SKM-1 treated with dmso at 0.1 percent for 144 hours (cell line): ENCODE results near the gene ARPC1A.
"Not testable (repeated sequence)": the region's sequence is repeated elsewhere in the genome, so short reads cannot be mapped to it uniquely, and the experiment has no call there.

ENCODE experiments used
- DNase-seq: peaks from one replicate; lab custom pipeline; 2025; ENCODE audit not compliant: unreplicated experiment; lab: John Stamatoyannopoulos, UW

ARPC1A gene

DNA sequence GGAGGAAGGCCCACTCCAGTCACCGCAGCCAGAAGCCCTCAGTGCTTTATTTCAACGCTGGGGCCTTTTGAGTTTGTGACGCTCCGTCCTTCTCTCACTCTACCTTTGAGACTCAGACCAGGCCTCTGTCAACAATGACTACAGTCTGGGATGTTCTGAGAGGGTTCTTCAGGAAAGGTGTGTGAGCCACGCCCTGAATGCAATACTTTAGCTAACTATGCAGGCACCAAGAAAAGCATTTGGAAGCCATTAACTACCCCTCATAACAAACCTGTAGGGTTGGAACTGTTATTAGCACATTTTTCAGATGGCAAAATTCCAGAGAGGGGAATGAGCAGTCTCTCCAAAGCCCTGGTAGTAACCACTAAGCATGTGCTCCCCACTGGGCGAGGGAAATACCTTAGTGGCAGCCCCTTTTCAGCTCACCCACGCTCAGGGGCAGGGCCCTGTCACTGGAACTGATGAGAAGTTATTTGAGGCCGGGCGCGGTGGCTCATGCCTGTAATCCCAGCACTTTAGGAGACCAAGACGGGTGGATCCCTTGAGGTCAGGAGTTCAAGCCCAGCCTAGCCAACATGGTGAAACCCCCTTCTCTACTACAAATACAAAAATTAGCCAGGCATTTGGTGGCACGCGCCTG, 43.2 kb downstream of the ARPC1A start:
- no peak for DNase-seq

DNA sequence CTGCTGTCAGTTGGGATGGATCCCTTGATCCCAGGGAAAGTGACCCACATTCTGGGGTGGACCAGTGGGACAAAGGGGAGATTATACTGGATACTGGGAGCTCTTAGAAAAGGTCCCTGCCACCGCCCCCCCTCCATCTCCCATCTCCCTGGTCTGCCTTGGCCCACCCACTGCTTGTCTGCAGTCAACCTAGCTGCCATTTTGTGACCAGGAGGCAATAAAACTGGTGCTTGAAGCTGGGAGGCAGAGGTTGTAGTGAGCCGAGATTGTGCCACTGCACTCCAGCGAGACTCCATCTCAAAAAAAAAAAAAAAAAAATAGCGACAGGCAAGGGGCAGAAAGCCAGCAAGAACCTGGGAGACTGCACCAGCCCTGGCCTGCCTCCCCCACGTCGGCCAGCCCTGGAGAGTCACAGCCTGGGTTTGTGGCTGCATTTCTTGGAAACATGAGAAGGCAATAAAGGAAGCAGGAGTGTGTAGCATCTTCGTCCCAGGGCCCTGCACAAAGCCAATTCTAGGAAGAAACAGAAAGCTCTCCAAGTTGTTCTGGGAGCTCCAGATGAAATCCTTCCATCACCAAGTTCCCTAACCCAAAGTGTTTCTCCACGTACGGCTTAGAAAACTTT, 44.2 kb downstream of the ARPC1A start:
- DNase-seq: no peak

DNA sequence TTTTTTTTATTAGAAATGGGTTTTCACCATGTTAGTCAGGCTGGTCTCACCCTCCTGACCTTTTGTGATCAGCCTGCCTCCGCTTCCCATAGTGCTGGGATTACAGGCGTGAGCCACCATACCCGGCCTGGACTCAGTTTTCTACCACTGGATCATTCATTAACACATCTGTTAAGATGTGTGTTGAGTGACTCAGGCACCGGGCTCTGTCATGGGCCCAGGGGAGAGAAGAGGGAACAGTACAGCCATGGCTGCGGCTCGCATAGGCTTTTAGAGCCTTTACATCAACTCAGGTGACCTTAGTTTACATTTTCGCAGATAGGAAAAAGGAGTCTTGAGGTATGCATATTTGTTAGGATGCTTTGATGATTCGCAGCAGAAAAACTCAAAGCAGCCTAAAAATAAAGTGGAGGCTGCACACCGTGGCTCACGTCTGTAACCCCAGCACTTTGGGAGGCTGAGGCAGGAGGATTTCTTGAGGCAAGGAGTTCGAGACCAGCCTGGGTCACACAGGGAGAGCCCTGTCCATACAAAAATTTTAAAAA, 45.8 kb downstream of the ARPC1A start:
- no peak for DNase-seq

DNA sequence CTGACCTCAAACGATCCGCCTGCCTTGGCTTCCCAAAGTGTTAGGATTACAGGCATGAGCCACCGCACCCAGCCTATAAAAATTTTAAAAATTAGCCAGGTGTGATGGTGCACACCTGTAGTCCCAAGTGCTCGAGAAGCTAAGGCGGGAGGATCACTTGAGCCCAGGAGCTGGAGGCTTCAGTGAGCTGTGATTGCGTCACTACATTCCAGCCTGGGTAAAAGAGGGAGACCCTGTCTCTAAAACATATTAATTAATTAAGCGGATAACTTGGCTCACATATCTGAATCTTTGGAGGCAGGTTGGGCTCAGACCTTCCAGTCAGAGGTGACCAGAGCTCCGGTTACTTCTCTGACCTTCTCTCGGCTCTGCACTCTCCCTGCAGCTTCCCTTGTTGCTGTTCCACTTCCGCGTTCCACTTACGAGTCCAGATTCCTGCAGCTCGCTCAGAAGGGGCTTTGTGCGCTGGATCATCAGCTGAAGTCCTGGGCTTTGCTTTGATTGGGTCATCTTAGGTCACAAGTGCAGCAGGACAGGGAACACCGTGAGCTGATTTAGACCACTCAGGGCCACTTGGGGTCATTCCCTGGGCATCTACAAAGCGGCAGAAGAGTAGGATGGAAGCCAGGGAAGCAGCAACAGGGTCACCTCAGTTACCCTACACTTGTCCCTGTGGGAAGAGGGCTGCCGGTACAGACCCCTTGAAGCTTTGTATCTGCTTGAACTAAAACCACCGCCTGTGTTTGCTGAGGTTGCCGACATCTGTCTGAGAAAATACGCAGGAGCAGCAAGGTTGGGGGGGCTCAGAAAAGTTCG, 46.8 kb downstream of the ARPC1A start:
- no peak for DNase-seq

DNA sequence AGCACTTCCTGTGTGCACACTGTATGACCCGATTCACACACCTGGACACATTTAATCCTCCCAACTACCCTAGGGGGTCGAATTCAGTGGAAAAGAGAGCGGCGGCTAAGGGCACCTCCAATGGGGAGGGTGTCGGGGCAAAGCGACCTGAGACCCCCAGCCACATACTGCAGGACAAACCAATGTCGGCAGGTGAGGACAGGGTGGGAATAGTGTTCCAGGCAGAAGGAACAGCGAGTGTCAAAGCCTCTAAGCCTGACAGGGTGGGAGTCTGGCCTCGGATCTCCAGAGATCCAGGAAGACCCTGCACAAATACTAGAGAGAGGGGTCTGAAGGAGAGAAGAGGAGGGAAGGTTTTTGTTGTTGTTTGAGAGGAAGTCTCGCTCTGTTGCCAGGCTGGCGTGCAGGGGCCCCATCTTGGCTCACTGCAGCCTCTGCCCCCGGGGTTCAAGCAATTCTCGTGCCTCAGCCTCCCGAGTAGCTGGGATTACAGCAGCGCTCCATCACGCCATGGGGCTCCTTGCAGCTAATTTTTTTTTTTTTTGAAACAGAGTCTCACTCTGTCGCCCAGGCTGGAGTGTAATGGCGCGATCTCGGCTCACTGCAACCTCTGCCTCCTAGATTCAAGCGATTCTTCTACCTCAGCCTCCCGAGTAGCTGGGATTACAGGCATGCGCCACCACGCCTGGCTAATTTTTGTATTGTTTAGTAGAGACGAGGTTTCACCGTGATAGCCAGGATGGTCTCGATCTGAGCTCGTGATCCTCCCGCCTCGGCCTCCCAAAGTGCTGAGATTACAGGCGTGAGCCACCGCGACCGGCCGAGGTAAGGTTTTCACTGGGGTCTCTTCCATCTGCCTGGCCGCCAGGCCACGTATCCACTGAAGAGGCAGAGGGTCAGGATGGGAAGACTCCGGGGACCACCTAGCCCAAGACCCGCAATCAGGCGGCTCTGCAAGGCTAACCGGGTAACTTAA, 47.7 kb downstream of the ARPC1A start:
- no peak for DNase-seq

DNA sequence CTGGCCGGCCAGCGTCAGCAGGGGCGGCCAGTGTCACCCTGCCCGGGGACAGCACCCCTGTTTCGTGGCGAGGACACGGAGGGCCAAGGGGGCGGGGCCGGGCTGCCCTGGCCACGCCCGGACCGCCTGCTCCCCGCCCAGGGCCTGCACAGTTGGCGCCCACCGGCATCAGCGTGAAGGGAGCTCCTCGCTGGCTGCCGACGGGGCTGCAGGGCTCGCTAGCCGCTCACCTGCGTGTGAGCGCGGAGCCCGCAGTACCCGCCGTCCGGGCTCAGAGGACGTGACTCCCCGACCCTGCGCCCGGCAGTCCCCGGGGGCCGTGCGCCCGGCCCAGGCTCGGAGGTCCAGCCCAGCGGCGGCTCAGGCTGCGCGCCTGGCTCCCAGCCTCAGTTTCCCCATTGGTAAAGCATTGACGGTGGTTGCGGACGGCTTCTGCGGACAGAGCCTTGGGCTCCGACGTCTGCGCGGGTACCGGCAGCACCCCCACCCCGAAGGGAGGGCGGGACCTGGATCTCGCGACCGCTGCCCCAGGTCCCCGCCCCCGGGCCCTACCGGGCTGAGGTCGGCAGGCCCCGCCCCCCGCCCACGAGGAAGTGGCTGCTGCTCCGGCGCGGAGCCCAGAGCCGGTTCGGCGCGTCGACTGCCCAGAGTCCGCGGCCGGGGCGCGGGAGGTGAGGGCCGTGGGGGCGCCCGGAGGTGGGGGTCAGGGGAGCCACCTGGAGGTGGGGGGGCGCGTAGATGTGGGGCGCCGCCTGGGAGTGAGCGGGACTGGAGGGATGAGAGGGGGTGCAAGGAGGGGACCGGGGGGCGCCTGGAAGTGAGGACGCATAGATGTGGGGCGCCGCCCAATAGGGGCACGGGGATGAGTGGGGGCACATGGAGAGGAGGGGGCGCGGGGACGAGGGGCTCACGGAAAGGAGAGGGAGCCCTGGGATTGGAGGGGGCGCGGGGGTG, 48.7 kb downstream of the ARPC1A start, which contains the start of gene ARPC1B:
TSS of gene ARPC1B (plus strand) at position 620 of the 954 bp plus-strand sequence. CDS start 10,985 bp downstream, outside the sequence.
- peak; percentile 67 for DNase-seq

DNA sequence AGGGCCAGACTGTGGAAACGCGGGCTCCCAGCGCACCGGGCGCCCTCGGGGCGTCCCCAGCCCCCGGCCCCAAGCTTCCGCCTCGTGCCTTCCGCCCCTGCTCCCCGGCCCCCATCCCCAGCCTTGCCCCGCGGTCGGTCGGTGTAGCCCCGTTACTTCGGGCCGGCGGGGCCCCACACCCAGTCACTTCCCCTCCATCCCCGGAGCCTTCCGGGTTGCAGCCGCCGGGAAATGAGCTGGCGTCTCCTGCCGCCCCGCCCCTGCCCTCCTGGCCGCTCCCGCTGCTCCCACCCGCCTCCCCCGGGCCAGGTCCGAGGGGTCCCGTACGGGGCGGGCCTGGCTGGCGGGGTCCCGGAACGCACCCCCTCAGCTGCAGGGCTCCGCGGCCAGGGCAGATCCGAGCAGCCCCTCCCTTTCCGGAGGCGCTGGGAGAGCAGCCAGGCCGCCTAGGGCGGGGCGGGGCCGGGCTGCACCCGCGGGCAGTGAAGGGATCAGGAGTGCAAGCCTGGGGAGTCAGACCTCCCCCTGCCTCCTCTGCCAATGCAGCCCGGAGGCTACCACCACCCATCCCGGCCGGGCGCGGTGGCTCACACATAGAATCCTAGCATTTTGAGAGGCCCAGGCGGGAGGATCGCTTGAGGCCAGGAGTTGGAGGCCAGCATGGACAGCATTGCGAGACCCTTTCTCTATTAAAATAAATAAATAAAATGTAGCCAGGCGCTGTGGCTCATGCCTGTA, 49.5 kb downstream of the ARPC1A start:
- peak; percentile 72 for DNase-seq

DNA sequence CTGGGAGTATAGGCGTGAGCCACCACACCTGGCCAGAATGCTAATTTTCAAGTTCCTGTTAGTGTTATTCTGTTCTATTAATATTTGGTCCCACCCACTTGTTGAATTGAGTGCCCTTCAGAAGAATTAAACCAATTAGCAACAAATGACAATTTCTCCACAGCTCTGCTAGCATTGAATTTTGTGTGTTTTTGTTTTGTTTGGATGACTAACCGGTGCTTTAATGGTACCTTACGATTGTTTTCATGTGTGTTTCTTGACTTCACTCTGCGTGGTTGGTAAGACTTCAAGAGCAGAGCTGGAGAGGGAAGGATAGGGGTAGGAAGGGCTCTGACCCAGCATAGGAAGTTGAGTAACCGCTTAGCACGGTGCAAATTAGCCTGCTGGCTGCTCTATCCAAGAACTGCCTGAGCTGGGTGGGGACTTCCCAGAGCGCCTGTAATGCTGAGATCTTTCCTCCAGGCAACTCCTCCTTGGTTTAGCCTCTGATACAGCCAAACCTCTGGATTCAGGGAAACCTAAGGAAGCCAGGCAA, 53.4 kb downstream of the ARPC1A start:
- peak; percentile 82 for DNase-seq

DNA sequence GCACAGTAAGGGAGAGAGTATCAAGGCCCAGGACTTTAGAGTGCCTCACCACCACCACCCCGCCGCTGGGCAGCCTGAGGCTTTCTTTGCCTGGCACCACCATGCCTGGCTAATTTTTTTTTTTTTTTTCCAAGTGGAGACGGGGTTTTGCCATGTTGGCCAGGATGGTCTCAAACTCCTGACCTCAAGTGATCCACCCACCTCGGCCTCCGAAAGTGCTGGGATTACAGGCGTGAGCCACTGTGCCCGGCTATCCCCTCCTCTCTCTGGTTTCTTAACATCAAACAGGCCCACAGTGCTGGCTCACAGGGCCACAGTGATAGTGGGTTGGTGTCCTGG, 54.0 kb downstream of the ARPC1A start:
- DNase-seq: not testable (repeated sequence)

DNA sequence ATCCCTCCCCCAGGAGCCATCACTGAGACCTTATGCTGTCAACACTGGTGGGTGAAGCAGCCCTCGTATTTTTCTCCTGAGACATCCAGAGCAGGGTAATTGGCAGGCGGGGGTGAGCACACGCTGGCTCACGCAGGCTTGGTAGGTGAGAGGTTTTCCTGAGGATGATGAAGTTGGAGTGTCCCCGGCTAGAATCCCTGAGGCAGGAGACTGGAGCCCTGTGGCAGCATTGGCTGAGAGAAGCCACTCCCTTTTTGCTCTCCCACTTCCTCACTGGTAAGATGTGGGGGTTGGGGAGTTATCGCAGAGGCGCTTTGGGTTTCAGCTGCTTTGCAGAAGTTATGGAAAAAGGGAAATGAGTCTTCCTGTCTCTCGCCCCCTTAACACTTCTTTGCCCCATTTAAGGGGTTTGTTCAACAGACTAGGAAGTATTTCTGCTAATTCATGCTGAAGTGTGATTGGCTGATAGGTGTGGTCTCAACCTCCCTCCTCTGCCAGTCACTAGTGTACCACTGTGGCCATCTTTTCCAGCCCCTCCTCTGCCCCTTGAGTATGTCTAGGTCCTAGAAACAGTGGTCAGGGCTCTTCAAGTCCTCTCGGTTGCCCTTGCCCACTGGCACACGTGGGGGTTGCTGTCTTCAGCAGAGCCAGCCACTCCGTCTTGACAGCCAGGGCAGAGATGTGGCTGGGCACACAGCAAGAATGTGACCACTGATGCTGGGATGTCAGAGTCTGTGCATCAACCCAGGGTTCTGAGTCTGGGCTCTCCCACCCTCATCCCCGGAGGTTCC, 54.5 kb downstream of the ARPC1A start:
- DNase-seq: peak; percentile 99

DNA sequence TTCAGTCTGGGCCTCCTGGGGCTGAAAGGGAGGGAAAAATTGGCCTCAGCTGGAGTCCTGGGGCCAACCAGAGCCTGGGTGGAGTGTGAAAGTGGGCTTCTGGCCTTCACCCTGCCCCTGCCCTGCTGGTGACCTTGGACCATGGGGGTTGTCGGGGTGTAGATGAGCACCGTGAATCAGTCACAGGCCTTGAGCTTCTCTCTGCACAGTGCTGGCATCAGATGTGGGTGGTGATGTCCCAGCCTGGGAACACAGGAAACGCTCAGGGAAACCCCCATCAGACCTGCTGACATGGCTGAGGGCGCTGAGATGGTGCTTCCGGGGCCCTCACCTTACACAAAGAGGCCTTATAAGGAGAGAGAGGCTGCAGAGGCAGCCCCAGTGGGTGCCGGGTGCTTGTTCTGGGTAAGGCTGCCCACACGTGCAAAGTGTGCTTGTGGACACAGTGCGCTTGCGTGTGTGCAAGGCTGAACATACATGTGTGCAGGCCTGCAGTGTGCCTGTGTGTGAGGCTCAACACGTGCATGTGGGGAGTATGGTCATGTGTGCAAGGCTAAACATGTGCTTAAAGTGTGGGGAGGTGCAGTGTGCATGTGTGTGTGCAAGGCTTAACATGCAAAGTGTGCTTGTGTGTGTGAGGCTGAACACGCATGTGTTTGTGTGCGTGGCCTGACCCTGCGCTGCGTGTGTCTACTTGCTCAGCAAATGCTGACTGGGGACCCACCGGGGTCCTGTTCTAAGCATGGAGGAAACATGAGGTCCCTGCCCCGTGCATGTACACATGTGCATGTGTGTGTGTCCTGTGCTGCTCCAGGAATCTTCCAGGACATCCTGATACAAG, 55.3 kb downstream of the ARPC1A start:
- no peak for DNase-seq

DNA sequence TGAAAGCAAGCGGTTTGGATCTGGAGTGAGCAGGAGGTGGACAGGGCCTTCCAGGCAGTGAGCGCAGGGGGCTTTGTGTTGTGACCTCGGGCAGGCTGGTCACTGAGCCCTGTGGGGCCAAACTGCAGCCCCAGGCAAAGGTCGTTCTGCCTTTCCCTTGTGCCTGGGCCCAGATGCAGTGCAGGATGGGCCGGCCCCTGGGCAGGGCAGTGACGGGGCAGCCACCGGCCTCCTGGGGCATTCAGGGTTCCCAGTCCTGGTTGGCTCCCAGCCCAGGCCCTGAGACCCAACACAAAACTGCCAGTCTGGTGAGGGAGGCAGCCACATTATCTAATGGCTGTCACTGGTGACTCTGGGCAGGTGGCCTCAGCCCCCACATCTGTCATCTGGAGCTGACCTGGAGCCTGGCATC, 56.0 kb downstream of the ARPC1A start:
- no peak for DNase-seq

DNA sequence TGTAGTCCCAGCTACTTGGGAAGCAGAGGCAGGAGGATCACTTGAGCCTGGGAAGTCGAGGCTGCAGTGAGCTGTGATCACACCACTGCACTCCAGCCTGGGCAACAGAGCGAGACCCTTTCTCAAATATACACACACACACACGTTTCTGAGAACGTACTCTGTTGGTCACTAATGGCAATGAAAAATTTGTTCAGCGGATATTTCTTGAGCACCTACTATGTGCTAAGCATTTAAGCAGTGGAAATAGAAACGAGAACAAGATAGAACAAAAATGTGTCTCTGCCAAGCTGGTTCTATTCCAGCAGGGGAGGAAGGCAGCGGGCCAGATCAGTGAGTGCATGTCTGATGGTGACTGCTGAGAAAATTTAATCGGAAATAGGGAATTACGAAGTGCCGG, 57.5 kb downstream of the ARPC1A start:
- no peak for DNase-seq

DNA sequence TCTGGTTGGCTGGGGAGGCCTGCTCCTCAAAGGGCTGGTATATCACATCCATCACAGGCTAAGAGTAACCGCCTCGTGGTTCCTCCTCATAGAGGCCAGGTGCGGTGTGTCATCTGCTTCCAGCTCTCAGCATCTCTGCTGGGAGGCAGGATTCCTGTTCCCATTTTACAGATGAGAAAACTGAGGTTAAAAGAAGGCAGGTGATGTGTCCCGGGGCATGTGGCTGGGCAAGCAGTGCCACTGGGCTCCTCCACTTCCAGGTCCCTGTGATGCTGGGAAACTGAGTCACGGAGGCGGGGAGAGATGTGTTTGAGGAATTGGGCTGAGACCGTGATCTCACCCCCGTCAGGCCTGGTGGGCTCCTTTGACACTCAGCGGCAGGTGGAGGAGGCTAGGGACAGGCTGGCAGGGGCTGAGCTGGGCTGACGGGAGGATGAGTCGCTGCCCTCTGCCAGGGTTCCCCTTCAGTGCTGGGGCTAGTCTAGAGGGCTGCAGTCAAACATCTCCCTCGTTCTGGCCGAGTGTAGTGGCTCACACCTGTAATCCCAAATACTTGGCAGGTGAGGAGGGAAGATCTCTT, 58.2 kb downstream of the ARPC1A start:
- DNase-seq: no peak

DNA sequence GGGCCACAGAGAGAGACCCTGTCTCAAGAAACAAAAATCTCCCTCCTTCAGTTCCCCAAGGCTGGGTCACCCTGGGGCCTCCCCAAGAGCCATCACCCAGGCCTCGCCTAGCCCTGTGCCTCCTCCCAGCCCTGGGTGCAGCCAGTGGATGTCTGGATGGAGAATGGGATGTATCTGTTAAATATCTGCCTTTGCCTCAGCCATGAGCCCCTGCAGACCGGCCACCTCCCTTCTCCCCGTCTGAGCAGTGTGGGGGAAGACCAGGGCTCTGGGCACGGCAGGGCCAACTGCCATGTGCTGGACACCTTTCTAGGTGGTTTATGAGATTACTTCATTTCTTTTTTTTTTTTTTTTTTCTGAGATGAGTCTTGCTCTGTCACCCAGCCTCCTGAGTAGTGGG, 58.8 kb downstream of the ARPC1A start:
- no peak for DNase-seq

DNA sequence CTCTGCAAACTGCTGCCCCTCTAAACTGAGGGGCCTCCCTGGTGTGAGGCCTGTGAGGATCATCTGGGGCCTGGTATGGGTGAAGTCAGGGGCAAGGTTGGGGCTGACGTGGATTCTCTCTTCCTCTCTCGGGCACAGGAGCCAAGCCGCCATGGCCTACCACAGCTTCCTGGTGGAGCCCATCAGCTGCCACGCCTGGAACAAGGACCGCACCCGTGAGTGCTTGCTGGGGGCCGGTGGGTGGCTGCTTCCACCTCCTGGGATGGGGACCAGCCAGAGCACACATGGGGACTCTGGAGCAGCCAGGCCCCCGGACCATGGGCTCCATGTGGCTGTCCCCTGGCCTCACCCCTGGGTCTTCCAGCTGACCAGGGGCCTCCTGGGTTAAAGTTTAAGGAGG, 59.9 kb downstream of the ARPC1A start:
- no peak for DNase-seq
